Liver (tissue), 3 donors: Measurements from ENCODE around the gene THSD4.

Experiments used
- SP1 ChIP-seq: IDR thresholded peaks from 2 replicates; pipeline ENCODE4 v1.6.1; 2018; ENCODE audit warnings: antibody characterized with exemption, mild to moderate bottlenecking
- TAF1 ChIP-seq: conservative IDR thresholded peaks from 2 replicates; pipeline ENCODE4 v1.6.1; 2016; ENCODE audit warnings: antibody characterized with exemption, mild to moderate bottlenecking
- TF ChIP-seq, protein P1 (sequence below): fragments of 150-350 bp; IDR thresholded peaks from 2 replicates; pipeline ENCODE4 v1.5.1; 2017; ENCODE audit warnings: improper control_type of control experiment, low read depth, low read length; ENCODE audit not compliant: missing input control
- donor health status: healthy.
- donor health status: healthy.

- TF ChIP-seq, protein P1, sequence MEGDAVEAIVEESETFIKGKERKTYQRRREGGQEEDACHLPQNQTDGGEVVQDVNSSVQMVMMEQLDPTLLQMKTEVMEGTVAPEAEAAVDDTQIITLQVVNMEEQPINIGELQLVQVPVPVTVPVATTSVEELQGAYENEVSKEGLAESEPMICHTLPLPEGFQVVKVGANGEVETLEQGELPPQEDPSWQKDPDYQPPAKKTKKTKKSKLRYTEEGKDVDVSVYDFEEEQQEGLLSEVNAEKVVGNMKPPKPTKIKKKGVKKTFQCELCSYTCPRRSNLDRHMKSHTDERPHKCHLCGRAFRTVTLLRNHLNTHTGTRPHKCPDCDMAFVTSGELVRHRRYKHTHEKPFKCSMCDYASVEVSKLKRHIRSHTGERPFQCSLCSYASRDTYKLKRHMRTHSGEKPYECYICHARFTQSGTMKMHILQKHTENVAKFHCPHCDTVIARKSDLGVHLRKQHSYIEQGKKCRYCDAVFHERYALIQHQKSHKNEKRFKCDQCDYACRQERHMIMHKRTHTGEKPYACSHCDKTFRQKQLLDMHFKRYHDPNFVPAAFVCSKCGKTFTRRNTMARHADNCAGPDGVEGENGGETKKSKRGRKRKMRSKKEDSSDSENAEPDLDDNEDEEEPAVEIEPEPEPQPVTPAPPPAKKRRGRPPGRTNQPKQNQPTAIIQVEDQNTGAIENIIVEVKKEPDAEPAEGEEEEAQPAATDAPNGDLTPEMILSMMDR = no peak
- TF ChIP-seq SP1 (no peak), TAF1 (no peak)
These were observed 497.1 kb downstream of the THSD4 start for GRCh38 chr15:71612397-71612722.
